WTC11 (cell line): ENCODE results near the gene CLDN34. TPM values are rescaled to one million over a fixed set of nuclear protein-coding genes. Genes with fewer than 3 reads are reported as not detected.

Experiments
- ATAC-seq: fragments of 200-7000 bp; cut with Tn5 transposase; 2 replicates; pipeline ENCODE4 v1.10.0; 2021; ENCODE audit warnings: mild to moderate bottlenecking, moderate library complexity
- CTCF ChIA-PET: fragments of 300-600 bp; sonication (Branson Sonifier 250); formaldehyde crosslinking; loops from one replicate; lab custom pipeline; 2021; ENCODE audit warnings: antibody characterized with exemption; lab: Charles Lee
- POLR2A ChIA-PET: fragments of 350-600 bp; sonication (Branson Sonifier 250); formaldehyde crosslinking; loops from one replicate; lab custom pipeline; 2021; ENCODE audit warnings: antibody characterized with exemption; lab: Charles Lee
- DNase-seq: peaks from one replicate; pipeline ENCODE4 v3.0.0; 2021; ENCODE audit warnings: low spot score
- H3K27ac Mint-ChIP-seq: 2 replicates; pipeline ENCODE4 v1.8.0; 2021; ENCODE audit warnings: mixed read lengths
- H3K27me3 Mint-ChIP-seq: 2 replicates; pipeline ENCODE4 v1.8.0; 2021; ENCODE audit warnings: low read depth, mild to moderate bottlenecking, moderate library complexity, mixed read lengths
- H3K36me3 Mint-ChIP-seq: 2 replicates; pipeline ENCODE4 v1.8.0; 2021; ENCODE audit warnings: mixed read lengths
- H3K4me1 Mint-ChIP-seq: 2 replicates; pipeline ENCODE4 v1.8.0; 2022; ENCODE audit warnings: mixed read lengths
- H3K4me3 Mint-ChIP-seq: 2 replicates; pipeline ENCODE4 v1.8.0; 2021; ENCODE audit warnings: mild to moderate bottlenecking, moderate library complexity, mixed read lengths
- H3K9me3 Mint-ChIP-seq: 2 replicates; pipeline ENCODE4 v1.8.0; 2021; ENCODE audit warnings: mixed read lengths
- ESRRA ChIP-seq: sonication (generic); formaldehyde crosslinking; IDR thresholded peaks from 2 replicates; pipeline ENCODE4 v1.8.1; 2022; ENCODE audit warnings: mild to moderate bottlenecking, missing genetic modification reagents, borderline replicate concordance
- FOXK1 ChIP-seq: sonication (generic); formaldehyde crosslinking; IDR thresholded peaks from 2 replicates; pipeline ENCODE4 v1.8.0; 2022; ENCODE audit warnings: mild to moderate bottlenecking, moderate library complexity, missing genetic modification reagents
- GABPB1 ChIP-seq: sonication (generic); formaldehyde crosslinking; IDR thresholded peaks from 2 replicates; pipeline ENCODE4 v1.8.1; 2023; ENCODE audit warnings: mild to moderate bottlenecking, missing genetic modification reagents
- GRHL2 ChIP-seq: fragments of 250-450 bp; sonication (Bioruptor Pico); IDR thresholded peaks from 2 replicates; pipeline ENCODE4 v1.8.0; 2022; ENCODE audit warnings: mild to moderate bottlenecking, moderate library complexity; ENCODE audit not compliant: insufficient replicate concordance, severe bottlenecking
- IRF2 ChIP-seq: sonication (generic); formaldehyde crosslinking; IDR thresholded peaks from 2 replicates; pipeline ENCODE4 v1.8.0; 2022; ENCODE audit warnings: low read depth, missing genetic modification reagents, borderline replicate concordance
- JUN ChIP-seq: sonication (generic); formaldehyde crosslinking; IDR thresholded peaks from 2 replicates; pipeline ENCODE4 v1.8.0; 2023; ENCODE audit warnings: mild to moderate bottlenecking, missing genetic modification reagents
- NFYB ChIP-seq: sonication (generic); formaldehyde crosslinking; conservative IDR thresholded peaks from 2 replicates; pipeline ENCODE4 v1.8.0; 2022; ENCODE audit warnings: low read depth, missing genetic modification reagents
- NR1H2 ChIP-seq: sonication (generic); formaldehyde crosslinking; IDR thresholded peaks from 2 replicates; pipeline ENCODE4 v1.9.0; 2021; ENCODE audit warnings: mild to moderate bottlenecking, moderate library complexity, missing genetic modification reagents
- SMAD4 ChIP-seq: sonication (generic); formaldehyde crosslinking; IDR thresholded peaks from 2 replicates; pipeline ENCODE4 v1.8.0; 2022; ENCODE audit warnings: mild to moderate bottlenecking, missing genetic modification reagents
- SOX15 ChIP-seq: fragments of 250-450 bp; sonication (Bioruptor Pico); IDR thresholded peaks from 2 replicates; pipeline ENCODE4 v1.9.0; 2021; ENCODE audit warnings: mild to moderate bottlenecking
- ZNF138 ChIP-seq: sonication (generic); formaldehyde crosslinking; conservative IDR thresholded peaks from 2 replicates; pipeline ENCODE4 v1.8.1; 2022; ENCODE audit warnings: mild to moderate bottlenecking, moderate library complexity, missing genetic modification reagents
- ZNF263 ChIP-seq: sonication (generic); formaldehyde crosslinking; IDR thresholded peaks from 2 replicates; pipeline ENCODE4 v1.8.1; 2022; ENCODE audit warnings: low read depth, mild to moderate bottlenecking, moderate library complexity, missing genetic modification reagents
- ZNF671 ChIP-seq: fragments of 250-450 bp; sonication (Bioruptor Pico); IDR thresholded peaks from 2 replicates; pipeline ENCODE4 v1.8.0; 2021; ENCODE audit warnings: mild to moderate bottlenecking
- total RNA-seq: library from RNA; stranded (reverse); gene quantifications from 3 replicates; pipeline ENCODE4 v1.2.3, GENCODE V29; 2021
- TF ChIP-seq, protein P1 (sequence below): fragments of 250-450 bp; sonication (Bioruptor Pico); IDR thresholded peaks from 2 replicates; pipeline ENCODE4 v1.9.0; 2021; ENCODE audit warnings: mild to moderate bottlenecking
- TF ChIP-seq, protein P2 (sequence below): sonication (generic); formaldehyde crosslinking; IDR thresholded peaks from 2 replicates; pipeline ENCODE4 v1.8.0; 2022; ENCODE audit warnings: mild to moderate bottlenecking, missing genetic modification reagents
- TF ChIP-seq, protein P3 (sequence below): sonication (generic); formaldehyde crosslinking; IDR thresholded peaks from 2 replicates; pipeline ENCODE4 v1.8.0; 2022; ENCODE audit warnings: mild to moderate bottlenecking, missing genetic modification reagents
- TF ChIP-seq, protein P4 (sequence below): sonication (generic); formaldehyde crosslinking; conservative IDR thresholded peaks from 2 replicates; pipeline ENCODE4 v1.8.1; 2023; ENCODE audit warnings: mild to moderate bottlenecking, low read depth, missing genetic modification reagents, moderate library complexity
- TF ChIP-seq, protein P5 (sequence below): sonication (generic); formaldehyde crosslinking; IDR thresholded peaks from 2 replicates; pipeline ENCODE4 v1.8.1; 2023; ENCODE audit warnings: mild to moderate bottlenecking, missing genetic modification reagents, moderate library complexity
- TF ChIP-seq, protein P6 (sequence below): sonication (generic); formaldehyde crosslinking; IDR thresholded peaks from 2 replicates; pipeline ENCODE4 v1.8.1; 2023; ENCODE audit warnings: mild to moderate bottlenecking, missing genetic modification reagents
- TF ChIP-seq, protein P7 (sequence below): sonication (generic); formaldehyde crosslinking; IDR thresholded peaks from 2 replicates; pipeline ENCODE4 v1.8.1; 2022; ENCODE audit warnings: mild to moderate bottlenecking, moderate library complexity, missing genetic modification reagents
- TF ChIP-seq, protein P8 (sequence below): sonication (generic); formaldehyde crosslinking; conservative IDR thresholded peaks from 2 replicates; pipeline ENCODE4 v1.8.1; 2022; ENCODE audit warnings: mild to moderate bottlenecking, missing genetic modification reagents

The CLDN34 gene
- total RNA-seq, 1 experiment from 2014 or later = 0.52 TPM

DNA sequence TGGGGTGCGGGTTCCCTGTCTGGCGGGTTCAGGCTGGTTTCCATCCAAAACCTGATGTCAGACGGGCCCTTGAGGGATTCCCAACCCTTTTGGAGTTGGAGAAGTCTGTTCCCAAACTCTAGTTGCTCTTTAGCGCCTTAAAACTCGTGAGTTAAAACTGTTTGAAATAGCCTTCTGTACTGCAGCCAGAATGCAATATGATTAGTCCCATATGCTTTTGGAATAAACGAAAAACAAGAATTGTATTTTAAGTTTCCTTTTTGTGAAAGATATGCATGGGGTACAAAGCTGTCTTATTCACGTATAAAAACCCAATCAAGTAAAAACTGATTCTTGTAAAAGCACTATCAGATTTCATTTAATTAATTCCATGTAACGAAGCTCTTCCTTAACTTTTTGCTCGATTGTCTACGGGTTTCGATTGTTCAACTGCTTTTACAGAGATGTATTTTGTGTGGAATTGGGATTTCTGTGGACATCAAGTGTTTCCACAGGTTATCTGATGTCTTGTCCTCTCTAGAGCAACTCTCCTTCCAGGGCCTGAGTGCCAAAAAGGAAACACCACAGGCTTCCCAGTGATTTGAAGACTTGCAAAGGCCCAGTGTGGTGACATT, 49.5 kb downstream of the CLDN34 start:
- ATAC-seq (no peak), DNase-seq (no peak)
- no peaks in the 10 kb centered on the region for H3K9me3 Mint-ChIP-seq
- H3K27ac Mint-ChIP-seq = peak overlapping the region; percentile 92
- peaks cover 4% of the 10 kb centered on the region; the same call in 1 of the 2 replicates for H3K36me3 Mint-ChIP-seq
- H3K4me3 Mint-ChIP-seq = peak overlapping the region; percentile 74
- CTCF ChIA-PET = interaction anchor here (1.4 kb wide), 1 partner anchor 67 kb away, joined by 3 read pairs; no protein-coding TSS in a partner anchor
- H3K27me3 Mint-ChIP-seq = peaks cover 4% of the 10 kb centered on the region
- TF ChIP-seq, protein P1, sequence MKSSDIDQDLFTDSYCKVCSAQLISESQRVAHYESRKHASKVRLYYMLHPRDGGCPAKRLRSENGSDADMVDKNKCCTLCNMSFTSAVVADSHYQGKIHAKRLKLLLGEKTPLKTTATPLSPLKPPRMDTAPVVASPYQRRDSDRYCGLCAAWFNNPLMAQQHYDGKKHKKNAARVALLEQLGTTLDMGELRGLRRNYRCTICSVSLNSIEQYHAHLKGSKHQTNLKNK (CRISPR knock-in tag) = no peak
- TF ChIP-seq, protein P2, sequence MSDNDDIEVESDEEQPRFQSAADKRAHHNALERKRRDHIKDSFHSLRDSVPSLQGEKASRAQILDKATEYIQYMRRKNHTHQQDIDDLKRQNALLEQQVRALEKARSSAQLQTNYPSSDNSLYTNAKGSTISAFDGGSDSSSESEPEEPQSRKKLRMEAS = no peak
- TF ChIP-seq ZNF671 (CRISPR knock-in tag) (no peak), IRF2 (CRISPR knock-in tag) (no peak), FOXK1 (CRISPR knock-in tag) (no peak)
- TF ChIP-seq, protein P3, sequence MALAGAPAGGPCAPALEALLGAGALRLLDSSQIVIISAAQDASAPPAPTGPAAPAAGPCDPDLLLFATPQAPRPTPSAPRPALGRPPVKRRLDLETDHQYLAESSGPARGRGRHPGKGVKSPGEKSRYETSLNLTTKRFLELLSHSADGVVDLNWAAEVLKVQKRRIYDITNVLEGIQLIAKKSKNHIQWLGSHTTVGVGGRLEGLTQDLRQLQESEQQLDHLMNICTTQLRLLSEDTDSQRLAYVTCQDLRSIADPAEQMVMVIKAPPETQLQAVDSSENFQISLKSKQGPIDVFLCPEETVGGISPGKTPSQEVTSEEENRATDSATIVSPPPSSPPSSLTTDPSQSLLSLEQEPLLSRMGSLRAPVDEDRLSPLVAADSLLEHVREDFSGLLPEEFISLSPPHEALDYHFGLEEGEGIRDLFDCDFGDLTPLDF (CRISPR knock-in tag) = no peak
- TF ChIP-seq, protein P4, sequence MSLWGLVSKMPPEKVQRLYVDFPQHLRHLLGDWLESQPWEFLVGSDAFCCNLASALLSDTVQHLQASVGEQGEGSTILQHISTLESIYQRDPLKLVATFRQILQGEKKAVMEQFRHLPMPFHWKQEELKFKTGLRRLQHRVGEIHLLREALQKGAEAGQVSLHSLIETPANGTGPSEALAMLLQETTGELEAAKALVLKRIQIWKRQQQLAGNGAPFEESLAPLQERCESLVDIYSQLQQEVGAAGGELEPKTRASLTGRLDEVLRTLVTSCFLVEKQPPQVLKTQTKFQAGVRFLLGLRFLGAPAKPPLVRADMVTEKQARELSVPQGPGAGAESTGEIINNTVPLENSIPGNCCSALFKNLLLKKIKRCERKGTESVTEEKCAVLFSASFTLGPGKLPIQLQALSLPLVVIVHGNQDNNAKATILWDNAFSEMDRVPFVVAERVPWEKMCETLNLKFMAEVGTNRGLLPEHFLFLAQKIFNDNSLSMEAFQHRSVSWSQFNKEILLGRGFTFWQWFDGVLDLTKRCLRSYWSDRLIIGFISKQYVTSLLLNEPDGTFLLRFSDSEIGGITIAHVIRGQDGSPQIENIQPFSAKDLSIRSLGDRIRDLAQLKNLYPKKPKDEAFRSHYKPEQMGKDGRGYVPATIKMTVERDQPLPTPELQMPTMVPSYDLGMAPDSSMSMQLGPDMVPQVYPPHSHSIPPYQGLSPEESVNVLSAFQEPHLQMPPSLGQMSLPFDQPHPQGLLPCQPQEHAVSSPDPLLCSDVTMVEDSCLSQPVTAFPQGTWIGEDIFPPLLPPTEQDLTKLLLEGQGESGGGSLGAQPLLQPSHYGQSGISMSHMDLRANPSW (CRISPR knock-in tag) = no peak
- TF ChIP-seq, protein P5, sequence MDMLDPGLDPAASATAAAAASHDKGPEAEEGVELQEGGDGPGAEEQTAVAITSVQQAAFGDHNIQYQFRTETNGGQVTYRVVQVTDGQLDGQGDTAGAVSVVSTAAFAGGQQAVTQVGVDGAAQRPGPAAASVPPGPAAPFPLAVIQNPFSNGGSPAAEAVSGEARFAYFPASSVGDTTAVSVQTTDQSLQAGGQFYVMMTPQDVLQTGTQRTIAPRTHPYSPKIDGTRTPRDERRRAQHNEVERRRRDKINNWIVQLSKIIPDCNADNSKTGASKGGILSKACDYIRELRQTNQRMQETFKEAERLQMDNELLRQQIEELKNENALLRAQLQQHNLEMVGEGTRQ (CRISPR knock-in tag) = no peak
- TF ChIP-seq, protein P6, sequence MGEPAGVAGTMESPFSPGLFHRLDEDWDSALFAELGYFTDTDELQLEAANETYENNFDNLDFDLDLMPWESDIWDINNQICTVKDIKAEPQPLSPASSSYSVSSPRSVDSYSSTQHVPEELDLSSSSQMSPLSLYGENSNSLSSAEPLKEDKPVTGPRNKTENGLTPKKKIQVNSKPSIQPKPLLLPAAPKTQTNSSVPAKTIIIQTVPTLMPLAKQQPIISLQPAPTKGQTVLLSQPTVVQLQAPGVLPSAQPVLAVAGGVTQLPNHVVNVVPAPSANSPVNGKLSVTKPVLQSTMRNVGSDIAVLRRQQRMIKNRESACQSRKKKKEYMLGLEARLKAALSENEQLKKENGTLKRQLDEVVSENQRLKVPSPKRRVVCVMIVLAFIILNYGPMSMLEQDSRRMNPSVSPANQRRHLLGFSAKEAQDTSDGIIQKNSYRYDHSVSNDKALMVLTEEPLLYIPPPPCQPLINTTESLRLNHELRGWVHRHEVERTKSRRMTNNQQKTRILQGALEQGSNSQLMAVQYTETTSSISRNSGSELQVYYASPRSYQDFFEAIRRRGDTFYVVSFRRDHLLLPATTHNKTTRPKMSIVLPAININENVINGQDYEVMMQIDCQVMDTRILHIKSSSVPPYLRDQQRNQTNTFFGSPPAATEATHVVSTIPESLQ (CRISPR knock-in tag) = no peak
- TF ChIP-seq, protein P7, sequence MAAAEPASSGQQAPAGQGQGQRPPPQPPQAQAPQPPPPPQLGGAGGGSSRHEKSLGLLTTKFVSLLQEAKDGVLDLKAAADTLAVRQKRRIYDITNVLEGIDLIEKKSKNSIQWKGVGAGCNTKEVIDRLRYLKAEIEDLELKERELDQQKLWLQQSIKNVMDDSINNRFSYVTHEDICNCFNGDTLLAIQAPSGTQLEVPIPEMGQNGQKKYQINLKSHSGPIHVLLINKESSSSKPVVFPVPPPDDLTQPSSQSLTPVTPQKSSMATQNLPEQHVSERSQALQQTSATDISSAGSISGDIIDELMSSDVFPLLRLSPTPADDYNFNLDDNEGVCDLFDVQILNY (CRISPR knock-in tag) = no peak
- H3K4me1 Mint-ChIP-seq = peaks cover 47% of the 10 kb centered on the region
- POLR2A ChIA-PET = no interaction called here

DNA sequence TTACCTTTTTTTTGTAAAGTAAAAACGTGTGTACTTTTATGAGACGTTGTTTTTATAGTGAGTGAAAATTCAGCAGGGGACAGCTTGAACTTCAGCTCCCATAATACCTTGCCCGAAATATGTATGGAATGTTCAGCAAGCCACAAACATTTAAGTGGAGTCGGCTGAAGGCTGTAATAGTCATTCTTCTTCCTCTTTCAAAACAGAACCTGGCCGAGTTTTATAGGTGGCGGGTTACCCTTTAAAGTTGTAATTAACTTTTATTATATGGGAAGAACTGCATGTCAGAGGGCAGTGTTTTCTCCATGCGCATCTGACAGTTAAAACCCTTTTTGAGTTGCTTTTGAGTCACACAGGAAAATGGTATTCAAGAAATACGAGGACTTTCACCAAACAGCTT, 50.7 kb downstream of the CLDN34 start:
- ATAC-seq (no peak), DNase-seq (no peak)
- CTCF ChIA-PET = interaction anchor here (1.4 kb wide), 1 partner anchor 66 kb away, joined by 3 read pairs; no protein-coding TSS in a partner anchor
- Mint-ChIP-seq H3K36me3 (peaks cover 10% of the 10 kb centered on the region), H3K4me1 (peaks cover 43% of the 10 kb centered on the region), H3K27ac (peak overlapping the region; percentile 32; the same call in 1 of the 2 replicates), H3K9me3 (peaks cover 4% of the 10 kb centered on the region; the same call in 1 of the 2 replicates), H3K27me3 (peaks cover 2% of the 10 kb centered on the region), H3K4me3 (peak overlapping the region; percentile 74)
- POLR2A ChIA-PET = no interaction called here
- no peak for TF ChIP-seq JUN (CRISPR knock-in tag)
- TF ChIP-seq SOX15 = no peak
- TF ChIP-seq ESRRA (CRISPR knock-in tag) = no peak
- no peak for TF ChIP-seq GABPB1 (CRISPR knock-in tag)
- TF ChIP-seq, protein P8, sequence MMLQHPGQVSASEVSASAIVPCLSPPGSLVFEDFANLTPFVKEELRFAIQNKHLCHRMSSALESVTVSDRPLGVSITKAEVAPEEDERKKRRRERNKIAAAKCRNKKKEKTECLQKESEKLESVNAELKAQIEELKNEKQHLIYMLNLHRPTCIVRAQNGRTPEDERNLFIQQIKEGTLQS (CRISPR knock-in tag) = no peak
- TF ChIP-seq SMAD4 (CRISPR knock-in tag) = no peak
- TF ChIP-seq NFYB = no peak
- no peak for TF ChIP-seq GRHL2 (CRISPR knock-in tag)
- TF ChIP-seq NR1H2 (CRISPR knock-in tag) = no peak
- no peak for TF ChIP-seq ZNF263 (CRISPR knock-in tag)
- no peak for TF ChIP-seq ZNF138 (CRISPR knock-in tag)
- TF ChIP-seq, protein P3 (CRISPR knock-in tag) = no peak
